HFFc6 (cell line): ENCODE measurements around the gene LEMD1. TPM values are rescaled to one million over a fixed set of nuclear protein-coding genes. Genes with fewer than 3 reads are reported as not detected.

ENCODE experiments used
- DNase-seq: peaks from one replicate; pipeline ENCODE4 v3.0.0-alpha.2; 2018
- H3K27ac Mint-ChIP-seq: 2 replicates; pipeline ENCODE4 v1.8.0; 2020; ENCODE audit warnings: mild to moderate bottlenecking, mixed read lengths
- H3K27me3 Mint-ChIP-seq: 2 replicates; pipeline ENCODE4 v1.8.0; 2021; ENCODE audit warnings: mild to moderate bottlenecking, moderate library complexity, mixed read lengths; ENCODE audit not compliant: insufficient read depth
- H3K36me3 Mint-ChIP-seq: 2 replicates; pipeline ENCODE4 v1.8.0; 2021; ENCODE audit warnings: low read depth, mixed read lengths
- H3K4me1 Mint-ChIP-seq: 2 replicates; pipeline ENCODE4 v1.8.0; 2020; ENCODE audit warnings: low read depth, mixed read lengths
- H3K4me3 Mint-ChIP-seq: 2 replicates; pipeline ENCODE4 v1.8.0; 2020; ENCODE audit warnings: mild to moderate bottlenecking, moderate library complexity, mixed read lengths
- H3K9me3 Mint-ChIP-seq: 2 replicates; pipeline ENCODE4 v1.8.0; 2020; ENCODE audit warnings: mild to moderate bottlenecking, mixed read lengths
- CTCF ChIP-seq: fragments of 200-600 bp; sonication (generic); IDR thresholded peaks from 2 replicates; pipeline ENCODE4 v1.5.0; 2021; ENCODE audit warnings: antibody characterized with exemption, mild to moderate bottlenecking
- total RNA-seq, 6 experiments: library from RNA; stranded (reverse); fragmentation: NEBNext Ultra II Directional; extraction: Animal tissue kit (Norgen Biotek cat#: 25700); gene quantifications; 2 replicates in 1 of 6; 3 replicates in 5 of 6; pipeline ENCODE4 v1.2.3, GENCODE V29; 2021

The LEMD1 gene
- total RNA-seq, 6 experiments from 2014 or later = not detected

- H3K4me3 Mint-ChIP-seq = no peak overlapping the region
- no peaks in the 10 kb centered on the region for H3K36me3 Mint-ChIP-seq
- peaks cover 51% of the 10 kb centered on the region for H3K27me3 Mint-ChIP-seq
- no peak for TF ChIP-seq CTCF
- DNase-seq = no peak
- H3K4me1 Mint-ChIP-seq = peaks cover 10% of the 10 kb centered on the region; the same call in 1 of the 2 replicates
- no peak overlapping the region for H3K27ac Mint-ChIP-seq
- H3K9me3 Mint-ChIP-seq = no peaks in the 10 kb centered on the region
These were observed 19.8 kb upstream of the LEMD1 start for GRCh38 chr1:205441716-205442050.

GRCh38 chr1:205441318-205441633, 19.4 kb upstream of the LEMD1 start:
- Mint-ChIP-seq H3K4me3 (no peak overlapping the region), H3K27ac (no peak overlapping the region), H3K27me3 (peaks cover 50% of the 10 kb centered on the region), H3K9me3 (no peaks in the 10 kb centered on the region), H3K4me1 (peaks cover 10% of the 10 kb centered on the region; the same call in 1 of the 2 replicates), H3K36me3 (no peaks in the 10 kb centered on the region)
- TF ChIP-seq CTCF = no peak
- DNase-seq = no peak

- no peak for TF ChIP-seq CTCF
- DNase-seq = peak; percentile 4
- Mint-ChIP-seq H3K27me3 (peaks cover 53% of the 10 kb centered on the region), H3K4me1 (peaks cover 10% of the 10 kb centered on the region; the same call in 1 of the 2 replicates), H3K4me3 (no peak overlapping the region; the same call in 1 of the 2 replicates), H3K27ac (no peak overlapping the region), H3K9me3 (no peaks in the 10 kb centered on the region), H3K36me3 (no peaks in the 10 kb centered on the region)
These were observed 18.8 kb upstream of the LEMD1 start for GRCh38 chr1:205440476-205441317.

GRCh38 chr1:205440121-205440475, 18.2 kb upstream of the LEMD1 start:
- H3K4me3 Mint-ChIP-seq = no peak overlapping the region
- peaks cover 50% of the 10 kb centered on the region for H3K27me3 Mint-ChIP-seq
- no peak for TF ChIP-seq CTCF
- peaks cover 10% of the 10 kb centered on the region; the same call in 1 of the 2 replicates for H3K4me1 Mint-ChIP-seq
- no peaks in the 10 kb centered on the region for H3K36me3 Mint-ChIP-seq
- no peak overlapping the region for H3K27ac Mint-ChIP-seq
- no peak for DNase-seq
- no peaks in the 10 kb centered on the region for H3K9me3 Mint-ChIP-seq

GRCh38 chr1:205438213-205439158, 16.6 kb upstream of the LEMD1 start:
- TF ChIP-seq CTCF = peak; percentile 76
- Mint-ChIP-seq H3K27ac (no peak overlapping the region), H3K4me3 (no peak overlapping the region), H3K36me3 (no peaks in the 10 kb centered on the region), H3K9me3 (no peaks in the 10 kb centered on the region), H3K4me1 (peaks cover 10% of the 10 kb centered on the region; the same call in 1 of the 2 replicates), H3K27me3 (peaks cover 54% of the 10 kb centered on the region)
- DNase-seq = peak; percentile 53
